AG08396 (cell line): Measurements from ENCODE around the gene RANBP9.

Experiments
- DNase-seq: peaks from one replicate; pipeline ENCODE4 v3.0.0; 2012; ENCODE audit warnings: low spot score, mixed read lengths

Gene RANBP9

GRCh38 chr6:13678255-13678983 lies 33.2 kb downstream of the RANBP9 start:
- no peak for DNase-seq

GRCh38 chr6:13677878-13678254 lies 33.8 kb downstream of the RANBP9 start:
- no peak for DNase-seq

- no peak for DNase-seq
These were observed 35.0 kb downstream of the RANBP9 start for GRCh38 chr6:13676551-13677156.

- DNase-seq: no peak
These were observed 37.0 kb downstream of the RANBP9 start for GRCh38 chr6:13674533-13675190.

GRCh38 chr6:13673825-13674444 lies 37.7 kb downstream of the RANBP9 start:
- DNase-seq: no peak

GRCh38 chr6:13673368-13673767 lies 38.3 kb downstream of the RANBP9 start:
- DNase-seq: no peak

GRCh38 chr6:13672904-13673303 lies 38.7 kb downstream of the RANBP9 start:
- no peak for DNase-seq

- no peak for DNase-seq
These were observed 40.0 kb downstream of the RANBP9 start for GRCh38 chr6:13671548-13672127.

GRCh38 chr6:13669476-13669875 lies 42.2 kb downstream of the RANBP9 start:
- no peak for DNase-seq

- no peak for DNase-seq
These were observed 43.2 kb downstream of the RANBP9 start for GRCh38 chr6:13668291-13668928.

- DNase-seq: no peak
These were observed 44.0 kb downstream of the RANBP9 start for GRCh38 chr6:13667655-13668054.

GRCh38 chr6:13666194-13667105 lies 45.2 kb downstream of the RANBP9 start:
- no peak for DNase-seq

GRCh38 chr6:13664703-13665352 lies 46.8 kb downstream of the RANBP9 start:
- no peak for DNase-seq

GRCh38 chr6:13663986-13664385 lies 47.6 kb downstream of the RANBP9 start:
- no peak for DNase-seq

GRCh38 chr6:13662651-13663334 lies 48.8 kb downstream of the RANBP9 start:
- DNase-seq: no peak

- DNase-seq: no peak
These were observed 50.0 kb downstream of the RANBP9 start for GRCh38 chr6:13661647-13662046.

- no peak for DNase-seq
These were observed 50.7 kb downstream of the RANBP9 start for GRCh38 chr6:13660893-13661292.

GRCh38 chr6:13660273-13660672 lies 51.4 kb downstream of the RANBP9 start:
- no peak for DNase-seq

GRCh38 chr6:13655700-13656099 lies 55.9 kb downstream of the RANBP9 start:
- no peak for DNase-seq

GRCh38 chr6:13654496-13654895 lies 57.1 kb downstream of the RANBP9 start:
- DNase-seq: no peak
